Measurements from ENCODE around the gene GALNT9.
"Not testable (repeated sequence)": the region's sequence is repeated elsewhere in the genome, so short reads cannot be mapped to it uniquely, and the experiment has no call there.

GRCh38 chr12:132240669-132241007, 88.8 kb downstream of the GALNT9 start:
- not testable (repeated sequence) for TF ChIP-seq CTCF (IDR thresholded peaks at IDR 0.05 in 2 of 3, conservative IDR thresholded peaks at IDR 0.05 in 1 of 3; ENCODE audit: borderline replicate concordance in 1 of 3, insufficient read depth in 1 of 3, low read depth in 2 of 3, low read length in 2 of 3); POLR2AphosphoS5 (IDR thresholded peaks at IDR 0.05; ENCODE audit: low read depth, low read length); MAX (IDR thresholded peaks at IDR 0.05); SP1 (IDR thresholded peaks at IDR 0.05; ENCODE audit: low read depth); FOSL1 (IDR thresholded peaks at IDR 0.05; ENCODE audit: low read depth); POLR2A (IDR thresholded peaks at IDR 0.05; ENCODE audit: borderline replicate concordance, extremely low read depth, insufficient read depth, insufficient read length); EZH2phosphoT487 (IDR thresholded peaks at IDR 0.05; ENCODE audit: borderline replicate concordance); JUND (IDR thresholded peaks at IDR 0.05); SIN3A (IDR thresholded peaks at IDR 0.05; ENCODE audit: low read depth); RAD21 (IDR thresholded peaks at IDR 0.05; ENCODE audit: low read depth); SRF (IDR thresholded peaks at IDR 0.05; ENCODE audit: low read depth); REST (IDR thresholded peaks at IDR 0.05; ENCODE audit: low read depth); ZBTB33 (IDR thresholded peaks at IDR 0.05; ENCODE audit: extremely low read depth, insufficient replicate concordance, low read length); ZNF274 (IDR thresholded peaks at IDR 0.05; ENCODE audit: low read depth, low read length)

Measured in HCT116 (cell line).